Endothelial cell of umbilical vein (primary cell): ENCODE results near the gene PIBF1. TPM values are rescaled to one million over a fixed set of nuclear protein-coding genes. Genes with fewer than 3 reads are reported as not detected.

Experiments used
- BruUV-seq: library from RNA; stranded (reverse); fragments of 400-500 nt; replicated peaks from 2 replicates; lab custom pipeline; 2021; lab: Mats Ljungman, UMichigan
- CTCF ChIA-PET: fragments of 300-600, 350-600 bp; sonication (Branson Sonifier 250); formaldehyde crosslinking; loops from one replicate; lab custom pipeline; 2021; ENCODE audit warnings: antibody characterized with exemption, inconsistent platforms; lab: Charles Lee
- POLR2A ChIA-PET: fragments of 300-600, 350-600 bp; sonication (Branson Sonifier 250); formaldehyde crosslinking; loops from one replicate; lab custom pipeline; 2021; ENCODE audit warnings: antibody characterized with exemption, inconsistent platforms; lab: Charles Lee
- DNase-seq: peaks from one replicate; pipeline ENCODE4 v3.0.0-alpha.2; 2011; ENCODE audit warnings: low read depth, low spot score
- FAIRE-seq: peaks from 2 replicates; lab custom pipeline; 2011; peaks lifted over from hg19 to GRCh38; lab: Jason Lieb, UNC
- H2AFZ ChIP-seq: 2 replicates; pipeline ENCODE4 v1.6.0; 2012; ENCODE audit warnings: low read depth, low read length, control low read depth, inconsistent platforms
- H3K27ac ChIP-seq: 2 replicates; pipeline ENCODE4 v1.5.1; 2011; ENCODE audit warnings: low read depth, mild to moderate bottlenecking, control low read depth, low read length, moderate library complexity; ENCODE audit not compliant: insufficient read depth
- H3K27me3 ChIP-seq, 2 experiments: 2 replicates each; pipeline versions ENCODE4 v1.6.0 to v1.6.1; 2011; ENCODE audit warnings: low read length in 2 of 2, mixed read lengths in 1 of 2; ENCODE audit not compliant: control insufficient read depth in 2 of 2, insufficient read depth in 2 of 2
- H3K36me3 ChIP-seq, 2 experiments: 2 replicates in 1 of 2; 3 replicates in 1 of 2; pipeline ENCODE4 v1.5.1; 2011; ENCODE audit warnings: low read length in 2 of 2, mild to moderate bottlenecking in 1 of 2, moderate library complexity in 1 of 2; ENCODE audit not compliant: control insufficient read depth in 2 of 2, insufficient read depth in 2 of 2; ENCODE audit errors: extremely low read depth in 1 of 2
- H3K4me1 ChIP-seq: 3 replicates; pipeline ENCODE4 v1.5.1; 2011; ENCODE audit warnings: mild to moderate bottlenecking, low read length; ENCODE audit not compliant: control insufficient read depth, insufficient read depth; ENCODE audit errors: extremely low read depth
- H3K4me2 ChIP-seq: 2 replicates; pipeline ENCODE4 v1.6.1; 2011; ENCODE audit warnings: low read length, control low read depth, mixed read lengths; ENCODE audit not compliant: insufficient read depth
- H3K4me3 ChIP-seq, 3 experiments: fragments of 200-600 bp in 1 of 3; sonication (generic), shearing (Covaris generic) in 1 of 3; replicated peaks in 1 of 3; 2 replicates each; pipeline ENCODE4 v1.5.1; 2011 to 2016; ENCODE audit warnings: control low read depth in 3 of 3, low read length in 3 of 3, mild to moderate bottlenecking in 2 of 3, inconsistent platforms in 1 of 3, low read depth in 1 of 3, moderate library complexity in 1 of 3; ENCODE audit not compliant: insufficient read depth in 1 of 3
- H3K79me2 ChIP-seq: 2 replicates; pipeline ENCODE4 v1.6.0; 2012; ENCODE audit warnings: low read length, inconsistent platforms; ENCODE audit not compliant: control insufficient read depth, insufficient read depth
- H3K9ac ChIP-seq: replicated peaks from 2 replicates; pipeline ENCODE3; 2011; ENCODE audit warnings: low read length, control low read depth; ENCODE audit not compliant: insufficient read depth; ENCODE audit errors: extremely low read depth
- H3K9me1 ChIP-seq: replicated peaks from 3 replicates; pipeline ENCODE4 v1.6.0; 2011; ENCODE audit warnings: mild to moderate bottlenecking, low read length; ENCODE audit not compliant: control insufficient read depth, insufficient read depth; ENCODE audit errors: extremely low read depth
- H3K9me3 ChIP-seq: replicated peaks from 2 replicates; pipeline ENCODE4 v1.5.1; 2012; ENCODE audit warnings: low read length, inconsistent platforms; ENCODE audit not compliant: control insufficient read depth, insufficient read depth
- H4K20me1 ChIP-seq: replicated peaks from 2 replicates; pipeline ENCODE3; 2011; ENCODE audit warnings: mild to moderate bottlenecking, low read length; ENCODE audit not compliant: control insufficient read depth, insufficient read depth; ENCODE audit errors: extremely low read depth
- EZH2 ChIP-seq: IDR thresholded peaks from 2 replicates; pipeline ENCODE4 v1.6.1; 2012; ENCODE audit warnings: borderline replicate concordance, low read depth, mild to moderate bottlenecking, moderate library complexity, low read length, inconsistent platforms; ENCODE audit not compliant: severe bottlenecking
- FOS ChIP-seq: IDR thresholded peaks from 2 replicates; pipeline ENCODE4 v1.6.1; 2011; ENCODE audit warnings: mild to moderate bottlenecking, low read length, moderate library complexity, borderline replicate concordance; ENCODE audit not compliant: insufficient read depth
- GATA2 ChIP-seq: IDR thresholded peaks from 2 replicates; pipeline ENCODE4 v1.7.0; 2011; ENCODE audit warnings: low read depth, mild to moderate bottlenecking, moderate library complexity, mixed read lengths, low read length; ENCODE audit not compliant: insufficient read length, insufficient read depth
- JUN ChIP-seq: IDR thresholded peaks from 2 replicates; pipeline ENCODE4 v1.6.1; 2011; ENCODE audit warnings: borderline replicate concordance, low read depth; ENCODE audit not compliant: insufficient read length, insufficient read depth
- MYC ChIP-seq: IDR thresholded peaks from one replicate; pipeline ENCODE4 v1.6.1; 2011; ENCODE audit warnings: mild to moderate bottlenecking, low read depth, low read length
- POLR2A ChIP-seq: IDR thresholded peaks from 2 replicates; pipeline ENCODE4 v1.6.1; 2012; ENCODE audit warnings: low read depth, mild to moderate bottlenecking, control low read depth, low read length
- POLR2AphosphoS5 ChIP-seq: IDR thresholded peaks from 2 replicates; pipeline ENCODE4 v1.6.1; 2012; ENCODE audit warnings: low read depth, mild to moderate bottlenecking, control low read depth, low read length, moderate library complexity; ENCODE audit not compliant: insufficient read depth
- dilution Hi-C: fragments of 300-500 bp; cut with MboI; formaldehyde crosslinking; loops from one replicate; pipeline ENCODE4 v1.15.0; 2019; ENCODE audit warnings: low sequenced_read_pairs; ENCODE audit not compliant: extremely low pct_ligation_motif_present
- intact Hi-C: fragments of 100-400 bp; cut with micrococcal nuclease; formaldehyde crosslinking; loops from one replicate; pipeline ENCODE4 v1.10.0; 2022
- polyA plus RNA-seq, 4 experiments: library from polyadenylated mRNA; depleted of rRNA in 3 of 4; stranded (reverse) in 3 of 4; unstranded in 1 of 4; fragments of >200 nt; gene quantifications; 2 replicates each; pipeline versions ENCODE4 v1.2.1 to v1.2.3, GENCODE V29; 2011 to 2012; ENCODE audit warnings: missing spikeins in 1 of 4
- total RNA-seq: library from RNA; stranded (reverse); gene quantifications from 2 replicates; pipeline ENCODE4 v1.2.3, GENCODE V29; 2021
- TF ChIP-seq, protein P1 (sequence below), 2 donors: IDR thresholded peaks; 1 replicate in 1 of 2; 2 replicates in 1 of 2; pipeline ENCODE4 v1.5.1; 2011; ENCODE audit warnings: low read length in 2 of 2, mild to moderate bottlenecking in 2 of 2, moderate library complexity in 2 of 2, control low read depth in 1 of 2, inconsistent platforms in 1 of 2, low read depth in 1 of 2; ENCODE audit not compliant: insufficient read depth in 1 of 2; ENCODE audit errors: extremely low read depth in 1 of 2
- TF ChIP-seq, protein P2 (sequence below): IDR thresholded peaks from 2 replicates; pipeline ENCODE4 v1.6.1; 2011; ENCODE audit not compliant: insufficient read depth, insufficient read length

The PIBF1 gene
- total and polyA plus RNA-seq, 2 donors (not counting 3 experiments of a cell fraction or from before 2014, with no cell fraction given): 1.4 to 18.4 TPM

DNA sequence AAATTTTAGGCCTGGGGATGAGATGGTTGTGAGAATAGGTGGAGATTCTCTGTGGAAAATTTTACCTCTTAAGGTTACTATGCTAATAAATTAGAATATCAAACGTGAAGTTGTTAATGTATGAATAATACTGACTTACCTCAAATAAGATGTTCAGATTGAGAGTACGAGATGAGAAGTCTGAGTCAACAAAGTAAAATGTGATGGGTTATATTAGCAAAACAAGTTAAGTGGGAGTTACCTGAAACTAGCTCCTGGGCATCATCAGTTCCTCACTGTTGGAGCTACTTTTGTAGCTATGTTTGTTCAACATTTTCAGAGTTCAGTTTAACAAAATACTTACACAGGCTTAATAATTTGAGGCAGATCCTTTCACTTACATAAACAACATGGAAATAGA, 108.6 kb downstream of the PIBF1 start:
- H3K9ac ChIP-seq: no peak overlapping the region
- no peaks in the 10 kb centered on the region for H4K20me1 ChIP-seq
- no peak overlapping the region for H3K4me3 ChIP-seq
- H3K27me3 ChIP-seq: no peaks in the 10 kb centered on the region
- no TSS peak for BruUV-seq
- POLR2A ChIA-PET: no interaction called here
- no peak overlapping the region for H2AFZ ChIP-seq
- H3K4me2 ChIP-seq: no peak overlapping the region
- TF ChIP-seq POLR2AphosphoS5: no peak
- TF ChIP-seq, protein P1, sequence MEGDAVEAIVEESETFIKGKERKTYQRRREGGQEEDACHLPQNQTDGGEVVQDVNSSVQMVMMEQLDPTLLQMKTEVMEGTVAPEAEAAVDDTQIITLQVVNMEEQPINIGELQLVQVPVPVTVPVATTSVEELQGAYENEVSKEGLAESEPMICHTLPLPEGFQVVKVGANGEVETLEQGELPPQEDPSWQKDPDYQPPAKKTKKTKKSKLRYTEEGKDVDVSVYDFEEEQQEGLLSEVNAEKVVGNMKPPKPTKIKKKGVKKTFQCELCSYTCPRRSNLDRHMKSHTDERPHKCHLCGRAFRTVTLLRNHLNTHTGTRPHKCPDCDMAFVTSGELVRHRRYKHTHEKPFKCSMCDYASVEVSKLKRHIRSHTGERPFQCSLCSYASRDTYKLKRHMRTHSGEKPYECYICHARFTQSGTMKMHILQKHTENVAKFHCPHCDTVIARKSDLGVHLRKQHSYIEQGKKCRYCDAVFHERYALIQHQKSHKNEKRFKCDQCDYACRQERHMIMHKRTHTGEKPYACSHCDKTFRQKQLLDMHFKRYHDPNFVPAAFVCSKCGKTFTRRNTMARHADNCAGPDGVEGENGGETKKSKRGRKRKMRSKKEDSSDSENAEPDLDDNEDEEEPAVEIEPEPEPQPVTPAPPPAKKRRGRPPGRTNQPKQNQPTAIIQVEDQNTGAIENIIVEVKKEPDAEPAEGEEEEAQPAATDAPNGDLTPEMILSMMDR (IDR thresholded peaks at IDR 0.05; ENCODE audit: extremely low read depth in 1 of 2, insufficient read depth in 1 of 2, low read depth in 1 of 2, low read length in 2 of 2): no peak
- no peak for TF ChIP-seq EZH2
- TF ChIP-seq JUN: no peak
- TF ChIP-seq POLR2A: no peak
- TF ChIP-seq, protein P2, sequence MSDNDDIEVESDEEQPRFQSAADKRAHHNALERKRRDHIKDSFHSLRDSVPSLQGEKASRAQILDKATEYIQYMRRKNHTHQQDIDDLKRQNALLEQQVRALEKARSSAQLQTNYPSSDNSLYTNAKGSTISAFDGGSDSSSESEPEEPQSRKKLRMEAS: no peak
- no peak for TF ChIP-seq GATA2
- no peak for TF ChIP-seq FOS
- no peak for TF ChIP-seq MYC
- FAIRE-seq: no peak
- DNase-seq: no peak
- intact Hi-C loops (no loop called here), dilution Hi-C loops (no loop called here)
- no peak overlapping the region for H3K27ac ChIP-seq
- CTCF ChIA-PET: interaction anchor here (1.2 kb wide), 1 partner anchor 12 kb away, joined by 3 read pairs; no protein-coding TSS in a partner anchor
- no peaks in the 10 kb centered on the region for H3K9me1 ChIP-seq
- H3K36me3 ChIP-seq: peaks cover 0 to under 1% of the 10 kb centered on the region in 2 experiments
- H3K79me2 ChIP-seq: no peaks in the 10 kb centered on the region
- H3K4me1 ChIP-seq: no peaks in the 10 kb centered on the region
- no peaks in the 10 kb centered on the region for H3K9me3 ChIP-seq
